Adrenal gland (tissue), 12 donors: Measurements from ENCODE around the gene WWOX. TPM values are rescaled to one million over a fixed set of nuclear protein-coding genes. Genes with fewer than 3 reads are reported as not detected.
A peak's percentile ranks its signal among the peaks of the same experiment; 100 is the strongest.

Experiments
- DNase-seq, 7 donors: peaks; one replicate each; pipeline ENCODE4 v3.0.0-alpha.2; 2019 to 2020
- H3K27ac ChIP-seq, 5 donors: fragments of 200-600 bp; sonication (generic) in 4 of 5; 1 replicate in 3 of 5; 2 replicates in 2 of 5; pipeline versions ENCODE4 v1.5.1 to v1.8.0; 2016 to 2020; ENCODE audit warnings: mild to moderate bottlenecking in 1 of 5
- H3K27me3 ChIP-seq: fragments of 200-600 bp; 2 replicates; pipeline ENCODE4 v1.8.0; 2021
- H3K36me3 ChIP-seq, 2 donors: fragments of 200-600 bp; replicated peaks in 1 of 2; 1 replicate in 1 of 2; 2 replicates in 1 of 2; pipeline versions ENCODE4 v1.5.1 to v1.8.0; 2018 to 2022
- H3K4me1 ChIP-seq, 2 donors: fragments of 200-600 bp; replicated peaks in 1 of 2; 1 replicate in 1 of 2; 2 replicates in 1 of 2; pipeline versions ENCODE4 v1.5.1 to v1.8.0; 2018 to 2021
- H3K4me3 ChIP-seq, 4 donors: fragments of 200-600 bp; sonication (generic) in 3 of 4; one replicate each; pipeline ENCODE4 v1.5.1; 2016 to 2018
- H3K9me3 ChIP-seq, 3 donors: fragments of 200-600 bp; sonication (generic) in 1 of 3; replicated peaks in 1 of 3; 1 replicate in 2 of 3; 2 replicates in 1 of 3; pipeline versions ENCODE4 v1.5.1 to v1.8.0; 2016 to 2021
- CTCF ChIP-seq, 6 experiments: fragments of 450-650 bp in 4 of 6; fragments of 200-600 bp in 2 of 6; sonication (generic) in 1 of 6; IDR thresholded peaks; 1 replicate in 5 of 6; 2 replicates in 1 of 6; pipeline versions ENCODE4 v1.5.1 to v1.8.0; 2016 to 2021; ENCODE audit warnings: antibody characterized with exemption in 6 of 6, mild to moderate bottlenecking in 2 of 6, moderate library complexity in 1 of 6
- POLR2A ChIP-seq, 2 donors: fragments of 450-650 bp; IDR thresholded peaks; one replicate each; pipeline ENCODE4 v1.6.1; 2017; ENCODE audit warnings: antibody characterized with exemption in 2 of 2, mild to moderate bottlenecking in 2 of 2, moderate library complexity in 1 of 2
- WGBS, 4 donors: extraction: QIAGEN DNeasy Blood & Tissue Kit in 2 of 4; methylation state at CpG; one replicate each; pipeline versions ENCODE4 v1.1.5 to v1.1.7; 2013 to 2017; 5-methylcytosine and 5-hydroxymethylcytosine counted together
- intact Hi-C, 2 donors: fragments of 100-400 bp; cut with DNase I; formaldehyde crosslinking; loops; one replicate each; pipeline versions ENCODE4 v1.14.1 to v1.15.0; 2022 to 2023
- polyA plus RNA-seq, 3 donors: library from polyadenylated mRNA; stranded (reverse); fragments of 200-250 nt in 2 of 3; fragments of 350-450 nt in 1 of 3; fragmentation: Illumina TruSeq in 1 of 3; extraction: RNeasy Lipid Tissue Mini Kit (QIAGEN cat#74804) in 1 of 3; gene quantifications; one replicate each; pipeline ENCODE4 v1.2.3, GENCODE V29; 2013 to 2014
- total RNA-seq, 9 donors: library from RNA; depleted of rRNA in 4 of 9; stranded (reverse); fragments of >200 nt in 4 of 9; fragments of 120-200 nt in 1 of 9; fragmentation: NEBNext Ultra II Directional in 1 of 9; extraction: Animal tissue kit (Norgen Biotek cat#: 25700) in 1 of 9; gene quantifications; one replicate each; pipeline versions ENCODE4 v1.1.0 to v1.2.4, GENCODE V29; 2013 to 2023
- donor health status: healthy with polysubstance abuse.
- donor health status: Bipolar disorder and iron deficiency.
- donor health status: DM: yes; HTN: yes; CAD: no.
- donor health status: DM: no; HTN: no; CAD: no.
- donor health status: DM: no; HTN: no; CAD: no.
- donor health status: DM: yes; HTN: yes; CAD: no.

The WWOX gene
- total and polyA plus RNA-seq, 12 donors, result 11.8 to 74.6 (median 20.5) TPM

- no peak overlapping the region for H3K27ac ChIP-seq
- H3K27me3 ChIP-seq, result no peaks in the 10 kb centered on the region
- no peak for TF ChIP-seq POLR2A (IDR thresholded peaks at IDR 0.05)
- no peak for TF ChIP-seq CTCF (IDR thresholded peaks at IDR 0.05)
- peak in 4 of 7 donors; percentile 5 to 43 (median 25) for DNase-seq
- no peaks in the 10 kb centered on the region for H3K36me3 ChIP-seq
- no peak overlapping the region for H3K4me3 ChIP-seq
- intact Hi-C loops, result no loop called here
- 78 to 86% (median 83%) methylated on average over 5 to 6 of the region's 6 CpGs for WGBS, 4 donors
- no peaks in the 10 kb centered on the region for H3K9me3 ChIP-seq
- no peaks in the 10 kb centered on the region for H3K4me1 ChIP-seq
Measured at GRCh38 chr16:78490847-78491246, 391.4 kb downstream of the WWOX start.

GRCh38 chr16:78493573-78493972 lies 394.1 kb downstream of the WWOX start:
- intact Hi-C loops, result no loop called here
- DNase-seq, result no peak
- H3K27ac ChIP-seq, result no peak overlapping the region
- 95 to 96% (median 95%) methylated on average over 8 of the region's 8 CpGs for WGBS, 4 donors
- no peaks in the 10 kb centered on the region for H3K9me3 ChIP-seq
- H3K4me1 ChIP-seq, result no peaks in the 10 kb centered on the region
- no peak for TF ChIP-seq POLR2A (IDR thresholded peaks at IDR 0.05)
- no peak for TF ChIP-seq CTCF (IDR thresholded peaks at IDR 0.05)
- no peaks in the 10 kb centered on the region for H3K27me3 ChIP-seq
- no peak overlapping the region for H3K4me3 ChIP-seq
- H3K36me3 ChIP-seq, result no peaks in the 10 kb centered on the region

GRCh38 chr16:78494105-78494504 lies 394.7 kb downstream of the WWOX start:
- Histone ChIP-seq H3K4me1 (no peaks in the 10 kb centered on the region), H3K9me3 (no peaks in the 10 kb centered on the region), H3K27me3 (no peaks in the 10 kb centered on the region), H3K36me3 (no peaks in the 10 kb centered on the region), H3K4me3 (no peak overlapping the region), H3K27ac (no peak overlapping the region)
- WGBS, 4 donors, result 82 to 96% (median 85%) methylated on average over 2 of the region's 2 CpGs
- TF ChIP-seq CTCF (IDR thresholded peaks at IDR 0.05) (no peak), POLR2A (IDR thresholded peaks at IDR 0.05) (no peak)
- no peak for DNase-seq
- intact Hi-C loops, result no loop called here

- intact Hi-C loops, result no loop called here
- Histone ChIP-seq H3K27ac (no peak overlapping the region), H3K27me3 (no peaks in the 10 kb centered on the region), H3K4me3 (no peak overlapping the region), H3K4me1 (no peaks in the 10 kb centered on the region), H3K9me3 (no peaks in the 10 kb centered on the region), H3K36me3 (no peaks in the 10 kb centered on the region)
- no peak for DNase-seq
- TF ChIP-seq POLR2A (IDR thresholded peaks at IDR 0.05), result no peak
- no peak for TF ChIP-seq CTCF (IDR thresholded peaks at IDR 0.05)
- 85 to 91% (median 86%) methylated on average over 10 of the region's 10 CpGs for WGBS, 4 donors
Measured at GRCh38 chr16:78494674-78495073, 395.2 kb downstream of the WWOX start.
